Measurements from ENCODE around the gene PROC.

The PROC gene

GRCh38 chr2:127456960-127457359, 38.7 kb downstream of the PROC start:
- no peak for DNase-seq (ENCODE audit: low spot score)

- DNase-seq (ENCODE audit: low spot score), result no peak
Observed at GRCh38 chr2:127462461-127462860, 44.2 kb downstream of the PROC start.

- DNase-seq (ENCODE audit: low spot score), result no peak
Observed at GRCh38 chr2:127463155-127463991, 45.1 kb downstream of the PROC start.

- no peak for DNase-seq (ENCODE audit: low spot score)
Observed at GRCh38 chr2:127464470-127465257, 46.4 kb downstream of the PROC start.

- no peak for DNase-seq (ENCODE audit: low spot score)
Observed at GRCh38 chr2:127465258-127465657, 47.0 kb downstream of the PROC start.

- no peak for DNase-seq (ENCODE audit: low spot score)
Observed at GRCh38 chr2:127469051-127469450, 50.8 kb downstream of the PROC start.

GRCh38 chr2:127469974-127470373, 51.7 kb downstream of the PROC start:
- no peak for DNase-seq (ENCODE audit: low spot score)

- DNase-seq (ENCODE audit: low spot score), result no peak
Observed at GRCh38 chr2:127471286-127471988, 53.2 kb downstream of the PROC start.

GRCh38 chr2:127472268-127472667, 54.0 kb downstream of the PROC start:
- DNase-seq (ENCODE audit: low spot score), result no peak

GRCh38 chr2:127475788-127476187, 57.6 kb downstream of the PROC start:
- DNase-seq (ENCODE audit: low spot score), result no peak

All from pons (tissue), 1 donor.